Fibroblast of skin of scalp (primary cell): ENCODE data around the gene KCNG2.

Experiments
- DNase-seq: peaks from one replicate; pipeline ENCODE4 v3.0.0-alpha.2; 2013

The KCNG2 gene

GRCh38 chr18:79769698-79770500 lies 27.8 kb upstream of the KCNG2 start:
- no peak for DNase-seq

DNA sequence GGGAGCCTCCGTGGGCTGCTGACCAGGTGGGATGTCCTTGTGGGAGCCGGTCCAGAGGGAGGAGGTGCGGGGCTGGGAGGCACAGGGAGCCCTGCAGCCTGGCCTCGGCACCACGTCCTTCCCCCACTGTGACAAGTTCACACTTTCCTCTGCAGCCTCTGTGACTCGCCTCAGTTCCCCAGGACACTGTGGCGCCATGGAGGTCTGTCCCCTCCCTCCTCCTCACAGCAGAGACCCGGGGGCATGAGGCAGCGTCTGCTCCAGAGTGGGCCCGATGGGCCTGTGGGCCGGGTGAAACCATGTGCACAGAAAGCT lies 27.3 kb upstream of the KCNG2 start:
- DNase-seq: no peak

- DNase-seq: no peak
Measured at GRCh38 chr18:79770826-79771225, 26.9 kb upstream of the KCNG2 start.

GRCh38 chr18:79771446-79772107 lies 26.2 kb upstream of the KCNG2 start:
- no peak for DNase-seq

DNA sequence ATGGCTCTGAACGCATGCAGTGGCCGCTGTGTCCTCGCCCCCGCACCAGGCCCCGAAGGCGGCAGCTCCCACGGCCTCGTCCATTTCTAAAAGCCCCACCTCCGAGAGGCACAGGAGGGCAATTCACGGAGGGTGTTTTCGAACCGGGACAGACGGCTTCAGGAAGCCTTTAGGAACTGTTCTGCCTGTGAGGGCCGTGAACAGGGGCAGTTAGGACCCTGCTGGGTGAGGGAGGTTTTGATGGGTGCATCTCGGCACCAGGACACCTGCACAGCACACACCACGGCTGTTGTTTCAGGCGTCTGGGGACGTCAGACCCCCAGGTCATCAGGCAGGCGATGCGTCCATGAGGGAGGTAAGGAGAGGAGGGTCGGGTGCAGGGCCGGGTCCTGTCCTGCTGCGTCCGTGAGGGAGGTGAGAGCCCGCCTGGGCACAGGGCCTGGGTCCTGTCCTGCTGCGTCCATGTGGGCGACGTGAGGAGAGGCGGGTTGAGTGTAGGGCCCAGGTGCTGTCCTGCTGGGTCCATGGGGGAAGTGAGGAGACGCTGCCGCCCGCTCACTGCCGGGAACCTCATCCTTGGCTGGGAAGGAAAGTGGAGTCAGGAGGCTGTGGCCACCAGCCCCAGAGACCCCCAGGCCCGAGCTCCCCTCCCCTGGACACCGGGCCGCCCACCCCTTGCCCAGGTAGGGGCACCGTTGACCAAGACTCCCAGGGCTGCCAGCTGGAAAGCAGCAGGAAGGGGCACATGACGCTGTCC lies 25.5 kb upstream of the KCNG2 start:
- no peak for DNase-seq

DNA sequence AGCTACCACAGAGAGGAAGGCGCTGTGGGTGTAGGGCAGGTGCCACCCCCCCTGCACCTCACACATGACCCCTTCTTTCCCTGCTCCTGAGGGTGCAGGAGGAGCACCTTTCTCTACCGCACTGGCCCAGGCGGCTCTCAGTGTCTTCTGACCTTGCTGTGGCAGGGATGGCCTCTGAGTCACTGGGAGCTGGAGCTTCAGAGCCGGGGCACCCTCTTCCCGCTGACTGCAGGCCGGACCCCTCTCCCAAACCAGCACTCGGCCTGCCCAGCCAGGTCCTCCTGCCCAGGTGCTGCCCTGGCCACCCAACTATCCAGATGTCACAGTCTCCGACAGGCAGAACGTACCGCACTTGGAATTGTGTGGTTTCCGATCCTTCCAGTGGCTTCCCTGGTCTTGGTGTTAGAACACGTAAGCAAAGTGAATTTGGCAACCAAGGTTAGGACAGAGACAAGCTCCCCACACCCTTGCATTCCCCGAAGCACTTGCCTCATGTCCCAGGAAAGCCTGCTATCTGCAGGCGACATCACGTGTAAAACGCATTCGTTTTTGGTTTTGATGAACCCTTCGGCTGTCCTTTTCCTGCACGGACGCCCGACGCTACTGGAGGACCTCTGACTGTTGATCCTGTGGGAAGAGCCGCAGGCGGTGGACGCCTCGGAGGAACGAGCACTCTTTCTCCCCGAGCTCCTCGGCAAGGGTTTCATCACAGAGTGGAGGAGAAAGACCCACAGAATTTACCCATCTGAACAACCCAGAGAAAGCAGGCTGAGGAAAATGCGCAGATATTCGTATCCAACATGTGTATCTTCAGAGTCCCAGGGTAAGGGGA lies 24.7 kb upstream of the KCNG2 start:
- DNase-seq: no peak

GRCh38 chr18:79774111-79774510 lies 23.6 kb upstream of the KCNG2 start:
- no peak for DNase-seq

DNA sequence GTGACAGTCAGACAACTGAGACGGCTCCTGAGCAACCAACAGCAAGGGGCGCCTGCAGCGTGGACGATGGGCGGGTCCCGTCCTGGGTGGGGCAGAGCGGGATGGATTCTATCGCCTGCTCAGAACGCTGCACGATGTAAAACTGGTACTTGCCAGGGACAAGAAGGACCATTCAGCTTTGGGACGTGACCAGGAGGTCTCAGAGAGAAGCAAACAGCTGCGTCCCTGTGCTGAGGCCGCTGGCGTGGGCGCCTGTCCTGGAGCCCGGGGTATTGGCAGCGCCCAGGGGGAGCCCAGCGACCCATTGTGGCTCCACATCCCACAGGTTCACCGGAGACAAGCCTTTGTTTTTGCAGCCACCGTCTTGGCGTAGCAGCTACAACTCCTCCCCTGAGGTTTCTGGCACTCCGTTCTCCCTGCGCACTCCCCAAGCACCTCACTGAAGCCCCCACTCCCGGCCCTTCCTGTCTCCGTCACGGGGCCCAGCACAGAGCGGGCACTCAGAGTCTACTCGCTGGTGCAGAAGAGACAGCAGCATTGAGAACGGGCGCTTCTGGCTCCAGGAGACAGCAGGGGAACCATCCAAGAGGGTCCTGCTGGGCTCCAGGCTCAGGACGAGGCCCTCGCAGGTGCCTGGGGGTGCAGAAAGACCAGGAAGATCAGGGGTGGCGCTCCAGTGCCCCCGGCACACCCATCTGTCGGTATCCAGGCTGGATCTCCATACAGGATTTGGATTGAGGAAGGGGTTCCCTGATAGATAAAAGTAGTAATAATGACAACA lies 22.1 kb upstream of the KCNG2 start:
- no peak for DNase-seq

GRCh38 chr18:79776674-79777073 lies 21.1 kb upstream of the KCNG2 start:
- no peak for DNase-seq

DNA sequence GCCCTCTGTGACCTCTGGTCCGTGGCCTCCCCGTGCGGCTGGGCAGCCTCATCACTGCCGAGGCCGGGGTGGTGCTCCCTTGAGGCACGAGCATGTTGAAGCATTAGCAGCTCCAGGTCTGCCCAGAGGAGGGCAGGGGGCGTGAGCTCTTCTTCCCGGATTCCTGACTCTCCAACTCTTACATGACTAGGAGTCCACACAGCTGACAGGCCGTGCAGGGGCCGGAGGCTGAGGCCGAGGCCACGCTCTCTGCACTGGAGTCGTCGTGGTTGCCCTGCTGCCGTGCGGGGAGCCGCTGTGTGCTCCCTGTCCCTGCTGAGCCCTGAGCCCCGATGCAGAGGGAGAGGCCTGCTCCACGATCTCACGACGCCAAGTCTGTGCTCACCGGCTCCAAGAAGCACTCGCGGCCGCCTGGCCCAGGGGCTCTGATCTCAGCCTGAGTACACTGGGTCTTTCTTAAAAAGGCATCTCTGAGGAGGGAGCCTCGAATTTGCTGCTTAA lies 19.4 kb upstream of the KCNG2 start:
- no peak for DNase-seq

- no peak for DNase-seq
Measured at GRCh38 chr18:79779021-79779699, 18.6 kb upstream of the KCNG2 start.

- DNase-seq: no peak
Measured at GRCh38 chr18:79779700-79780190, 18.0 kb upstream of the KCNG2 start.

DNA sequence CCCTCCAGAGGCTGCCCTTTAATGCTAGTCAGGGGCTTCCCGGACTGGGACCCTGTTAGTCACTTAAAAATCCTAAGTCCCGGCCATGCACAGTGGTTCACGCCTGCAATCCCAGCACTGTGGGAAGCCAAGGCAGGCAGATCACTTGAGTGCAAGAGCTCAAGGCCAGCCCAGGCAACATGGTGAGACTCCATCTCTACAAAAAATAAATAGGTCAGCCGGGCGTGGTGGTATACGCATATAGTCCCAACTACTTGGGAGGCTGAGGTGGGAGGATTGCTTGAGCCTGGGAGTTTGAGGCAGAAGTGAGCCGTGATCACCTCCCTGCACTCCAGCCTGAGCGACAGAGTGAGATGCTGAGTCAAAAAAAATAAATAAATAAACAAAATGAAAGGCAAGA lies 17.2 kb upstream of the KCNG2 start:
- DNase-seq: no peak

GRCh38 chr18:79781331-79781941 lies 16.3 kb upstream of the KCNG2 start:
- DNase-seq: no peak

DNA sequence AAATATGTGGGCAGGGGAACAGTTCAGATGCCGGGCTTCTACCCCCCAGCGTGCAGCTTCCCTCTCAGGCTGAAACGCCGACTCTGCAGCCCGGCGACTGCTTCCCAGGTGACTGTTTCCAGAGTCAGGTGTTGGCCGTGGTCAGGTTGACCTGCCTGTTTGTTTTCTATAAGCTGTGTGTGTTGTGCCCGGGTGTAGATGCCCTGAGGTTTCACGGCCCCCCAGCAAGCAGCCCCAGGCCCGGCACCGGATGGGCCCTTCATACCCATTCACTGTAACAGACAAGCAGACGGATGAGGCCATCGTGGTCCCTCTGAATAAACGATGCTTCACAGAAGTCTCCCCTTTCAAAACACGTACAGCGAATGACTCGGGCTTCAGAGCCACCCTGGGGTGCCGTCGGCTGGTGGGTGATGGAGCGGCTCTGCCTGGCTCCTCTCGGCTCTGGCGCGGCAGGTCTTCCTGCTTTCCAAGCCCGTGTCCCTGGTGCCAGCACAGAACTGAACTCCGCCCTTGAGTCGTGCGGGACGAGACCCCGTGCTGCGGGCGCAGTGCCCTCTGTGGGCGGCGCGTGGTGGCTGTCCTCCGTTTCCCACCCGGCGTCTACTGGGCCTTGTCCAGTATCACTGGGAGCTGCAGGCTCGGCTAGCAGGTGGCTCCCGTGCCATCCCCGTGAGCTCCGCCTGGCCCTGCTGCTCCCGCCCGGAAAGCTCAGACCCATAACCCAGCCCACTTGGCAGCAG lies 15.0 kb upstream of the KCNG2 start:
- DNase-seq: no peak

- DNase-seq: no peak
Measured at GRCh38 chr18:79784071-79784913, 13.4 kb upstream of the KCNG2 start.

GRCh38 chr18:79784965-79785770 lies 12.6 kb upstream of the KCNG2 start:
- DNase-seq: no peak

- no peak for DNase-seq
Measured at GRCh38 chr18:79785831-79786230, 11.9 kb upstream of the KCNG2 start.
